GM08714 (cell line): Measurements from ENCODE around the gene VAT1L.
"Not testable (repeated sequence)": the region's sequence is repeated elsewhere in the genome, so short reads cannot be mapped to it uniquely, and the experiment has no call there.

Experiments
- H3K4me3 ChIP-seq: fragments of 200-500 bp; sonication (Bioruptor generic); 2 replicates; pipeline ENCODE4 v1.5.1; 2014; ENCODE audit warnings: mild to moderate bottlenecking, low read length, inconsistent platforms
- ZNF274 ChIP-seq: IDR thresholded peaks from 2 replicates; pipeline ENCODE4 v1.6.1; 2012; ENCODE audit warnings: mild to moderate bottlenecking, low read depth, low read length

Gene VAT1L

GRCh38 chr16:77971306-77972061, 183.1 kb downstream of the VAT1L start:
- H3K4me3 ChIP-seq, result no peak overlapping the region
- no peak for TF ChIP-seq ZNF274

- TF ChIP-seq ZNF274, result no peak
Observed at GRCh38 chr16:77972062-77972392, 183.7 kb downstream of the VAT1L start.

GRCh38 chr16:77974883-77975282, 186.5 kb downstream of the VAT1L start:
- no peak for TF ChIP-seq ZNF274
- no peak overlapping the region for H3K4me3 ChIP-seq

More at GRCh38 chr16:77972062-77972392, 183.7 kb downstream of the VAT1L start:
- H3K4me3 ChIP-seq, result no peak overlapping the region

- H3K4me3 ChIP-seq, result no peak overlapping the region
- TF ChIP-seq ZNF274, result no peak
Observed at GRCh38 chr16:77975942-77976341, 187.6 kb downstream of the VAT1L start.

GRCh38 chr16:77977339-77977738, 189.0 kb downstream of the VAT1L start:
- TF ChIP-seq ZNF274, result no peak
- H3K4me3 ChIP-seq, result no peak overlapping the region

- TF ChIP-seq ZNF274, result no peak
- no peak overlapping the region for H3K4me3 ChIP-seq
Observed at GRCh38 chr16:77985111-77985510, 196.7 kb downstream of the VAT1L start.

GRCh38 chr16:77986011-77986740, 197.8 kb downstream of the VAT1L start:
- TF ChIP-seq ZNF274, result no peak
- no peak overlapping the region for H3K4me3 ChIP-seq

GRCh38 chr16:77987810-77988209, 199.4 kb downstream of the VAT1L start:
- TF ChIP-seq ZNF274, result no peak
- H3K4me3 ChIP-seq, result no peak overlapping the region

- TF ChIP-seq ZNF274, result no peak
- no peak overlapping the region for H3K4me3 ChIP-seq
Observed at GRCh38 chr16:77989846-77990245, 201.5 kb downstream of the VAT1L start.

- no peak for TF ChIP-seq ZNF274
- H3K4me3 ChIP-seq, result no peak overlapping the region
Observed at GRCh38 chr16:77991701-77992100, 203.3 kb downstream of the VAT1L start.

GRCh38 chr16:77992381-77992780, 204.0 kb downstream of the VAT1L start:
- H3K4me3 ChIP-seq, result not testable (repeated sequence)

- H3K4me3 ChIP-seq, result no peak overlapping the region
- TF ChIP-seq ZNF274, result no peak
Observed at GRCh38 chr16:77993111-77993985, 205.0 kb downstream of the VAT1L start.

- TF ChIP-seq ZNF274, result no peak
- no peak overlapping the region for H3K4me3 ChIP-seq
Observed at GRCh38 chr16:77995843-77996455, 207.6 kb downstream of the VAT1L start.

GRCh38 chr16:77998350-77999023, 210.1 kb downstream of the VAT1L start:
- TF ChIP-seq ZNF274, result no peak
- no peak overlapping the region for H3K4me3 ChIP-seq
